Esophagus muscularis mucosa (tissue), 4 donors: Measurements from ENCODE around the gene DHX36.

Experiments
- CTCF ChIP-seq, 3 experiments: fragments of 200-600 bp in 2 of 3; fragments of 450-650 bp in 1 of 3; sonication (generic) in 2 of 3; IDR thresholded peaks; one replicate each; pipeline ENCODE4 v1.5.1; 2017 to 2019; ENCODE audit warnings: antibody characterized with exemption in 3 of 3, mild to moderate bottlenecking in 2 of 3, moderate library complexity in 1 of 3
- EP300 ChIP-seq: sonication (generic); formaldehyde crosslinking; IDR thresholded peaks from one replicate; pipeline ENCODE4 v1.6.1; 2017; ENCODE audit warnings: antibody characterized with exemption
- POLR2A ChIP-seq: fragments of 450-650 bp; IDR thresholded peaks from one replicate; pipeline ENCODE4 v1.6.1; 2017; ENCODE audit warnings: antibody characterized with exemption, moderate library complexity, mild to moderate bottlenecking, low read depth
- POLR2AphosphoS5 ChIP-seq, 2 donors: sonication (generic); formaldehyde crosslinking; IDR thresholded peaks; one replicate each; pipeline ENCODE4 v1.6.1; 2017; ENCODE audit warnings: antibody characterized with exemption in 2 of 2

GRCh38 chr3:154251610-154252009 is 72.7 kb downstream of the DHX36 start:
- no peak for TF ChIP-seq CTCF (IDR thresholded peaks at IDR 0.05)
- no peak for TF ChIP-seq POLR2AphosphoS5 (IDR thresholded peaks at IDR 0.05)
- no peak for TF ChIP-seq EP300
- TF ChIP-seq POLR2A: no peak
